ENCODE data around the gene EIF3B.

GRCh38 chr7:2411815-2412586 lies 57.4 kb downstream of the EIF3B start:
- TF ChIP-seq CTCF (IDR thresholded peaks at IDR 0.05) = no peak
- TF ChIP-seq POLR2A (IDR thresholded peaks at IDR 0.05) = no peak
